Muscle of leg (tissue), 11 donors: ENCODE data around the gene L3MBTL4. TPM values are rescaled to one million over a fixed set of nuclear protein-coding genes. Genes with fewer than 3 reads are reported as not detected.
"Not testable (repeated sequence)": the region's sequence is repeated elsewhere in the genome, so short reads cannot be mapped to it uniquely, and the experiment has no call there.

Source experiments
- DNase-seq: peaks from one replicate; pipeline ENCODE4 v3.0.0; 2013
- H3K27ac ChIP-seq: one replicate; pipeline ENCODE4 v1.5.1; 2013; ENCODE audit warnings: mild to moderate bottlenecking, low read length, control low read depth
- H3K27me3 ChIP-seq: one replicate; pipeline ENCODE4 v1.6.1; 2013; ENCODE audit warnings: low read length; ENCODE audit not compliant: control insufficient read depth, insufficient read depth
- H3K36me3 ChIP-seq: one replicate; pipeline ENCODE4 v1.6.1; 2013; ENCODE audit warnings: low read length; ENCODE audit not compliant: control insufficient read depth, insufficient read depth
- H3K4me1 ChIP-seq: one replicate; pipeline ENCODE4 v1.6.1; 2013; ENCODE audit warnings: low read length; ENCODE audit not compliant: control insufficient read depth, insufficient read depth
- H3K4me3 ChIP-seq: one replicate; pipeline ENCODE4 v1.5.1; 2013; ENCODE audit warnings: low read length, control low read depth
- H3K9me3 ChIP-seq: replicated peaks from 2 replicates; pipeline ENCODE4 v1.6.1; 2013; ENCODE audit warnings: low read depth, low read length; ENCODE audit not compliant: control insufficient read depth
- WGBS: methylation state at CpG from one replicate; pipeline ENCODE4 v1.1.5; 2013; ENCODE audit warnings: missing lambda C conversion rate; ENCODE audit not compliant: insufficient coverage; 5-methylcytosine and 5-hydroxymethylcytosine counted together
- polyA plus RNA-seq, 8 donors: library from polyadenylated mRNA; unstranded; fragments of 120-200 nt; gene quantifications; one replicate each; pipeline versions ENCODE4 v1.2.1 to v1.2.3, GENCODE V29; 2013; ENCODE audit warnings: inconsistent platforms in 1 of 8, low replicate concordance in 1 of 8; ENCODE audit not compliant: insufficient read length in 8 of 8, insufficient read depth in 1 of 8
- total RNA-seq: library from RNA; stranded (reverse); fragments of 120-200 nt; gene quantifications from one replicate; pipeline ENCODE4 v1.2.4, GENCODE V29; 2013

The L3MBTL4 gene
- total and polyA plus RNA-seq, 9 donors: 0.78 to 4.2 (median 1.4) TPM

DNA sequence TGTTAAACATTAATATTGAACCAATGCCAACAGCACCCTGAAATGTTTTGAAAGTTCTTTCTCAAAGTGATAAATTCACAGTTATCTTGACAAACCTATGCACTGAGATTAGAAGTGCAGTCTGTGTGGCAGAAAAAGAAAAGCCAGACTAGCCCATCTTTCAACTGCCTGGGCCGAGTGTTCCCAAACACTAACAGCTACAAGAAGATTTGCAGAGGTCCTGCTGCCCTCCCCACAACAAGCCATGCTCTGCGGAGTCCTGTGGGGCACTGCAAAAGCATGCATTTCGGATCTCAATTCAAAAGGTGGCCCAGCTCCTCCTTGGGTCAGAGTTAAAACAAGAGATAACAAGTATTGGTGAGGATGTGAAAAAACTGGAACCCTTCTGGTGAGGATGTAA, 311.0 kb downstream of the L3MBTL4 start:
- no peak overlapping the region for H3K27ac ChIP-seq
- H3K9me3 ChIP-seq: no peaks in the 10 kb centered on the region
- H3K4me1 ChIP-seq: no peaks in the 10 kb centered on the region
- no peak overlapping the region for H3K4me3 ChIP-seq
- H3K36me3 ChIP-seq: no peaks in the 10 kb centered on the region
- no peak for DNase-seq
- no CpG with 5 or more reads among the region's 3 CpGs for WGBS
- H3K27me3 ChIP-seq: no peaks in the 10 kb centered on the region

DNA sequence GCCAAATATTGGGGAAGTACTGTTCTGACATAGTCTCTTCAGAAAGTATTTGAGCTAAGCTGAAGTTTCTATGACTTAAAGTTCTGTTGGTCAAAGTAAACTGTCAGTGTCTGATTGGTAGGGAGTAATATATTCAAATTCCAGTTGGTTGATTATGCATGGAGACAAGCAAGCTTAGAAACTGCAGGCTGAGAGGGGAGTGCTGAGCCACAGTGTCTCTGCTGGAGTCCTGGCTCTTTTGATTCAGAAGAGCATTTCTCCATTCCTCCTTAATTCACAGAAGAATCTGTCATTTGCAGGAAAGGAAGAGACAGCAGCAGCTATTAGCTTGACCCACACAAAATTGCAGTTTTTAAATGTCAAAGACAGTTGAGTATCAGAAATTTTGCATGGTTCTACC, 318.0 kb downstream of the L3MBTL4 start:
- H3K27me3 ChIP-seq: no peaks in the 10 kb centered on the region
- H3K4me1 ChIP-seq: no peaks in the 10 kb centered on the region
- no peak for DNase-seq

DNA sequence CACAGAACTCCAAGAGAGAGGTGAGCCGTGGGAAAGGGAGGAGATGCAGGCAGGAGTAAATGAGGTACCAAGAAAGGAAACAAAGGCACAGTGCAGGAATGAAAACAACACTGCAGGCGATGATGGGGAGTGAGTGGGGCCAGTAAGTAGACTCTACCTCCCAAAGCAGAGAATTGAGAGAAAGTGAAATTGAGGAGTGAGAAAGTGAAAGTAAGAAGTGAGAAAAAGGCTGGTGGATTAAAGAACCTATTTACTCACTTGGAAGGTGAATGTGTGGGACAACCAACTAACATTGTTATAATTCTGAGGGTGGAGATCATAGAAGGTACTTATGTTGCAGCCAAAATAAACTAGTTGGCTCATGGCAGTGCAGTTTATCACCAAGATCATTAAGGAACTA, 326.3 kb downstream of the L3MBTL4 start:
- H3K27me3 ChIP-seq: no peaks in the 10 kb centered on the region
- no CpG with 5 or more reads among the region's 2 CpGs for WGBS
- H3K27ac ChIP-seq: no peak overlapping the region
- no peak for DNase-seq
- H3K36me3 ChIP-seq: no peaks in the 10 kb centered on the region
- no peak overlapping the region for H3K4me3 ChIP-seq
- no peaks in the 10 kb centered on the region for H3K4me1 ChIP-seq
- H3K9me3 ChIP-seq: no peaks in the 10 kb centered on the region

More for the DNA sequence above, 318.0 kb downstream of the L3MBTL4 start:
- H3K36me3 ChIP-seq: no peaks in the 10 kb centered on the region
- no peaks in the 10 kb centered on the region for H3K9me3 ChIP-seq
- H3K27ac ChIP-seq: no peak overlapping the region
- no peak overlapping the region for H3K4me3 ChIP-seq

DNA sequence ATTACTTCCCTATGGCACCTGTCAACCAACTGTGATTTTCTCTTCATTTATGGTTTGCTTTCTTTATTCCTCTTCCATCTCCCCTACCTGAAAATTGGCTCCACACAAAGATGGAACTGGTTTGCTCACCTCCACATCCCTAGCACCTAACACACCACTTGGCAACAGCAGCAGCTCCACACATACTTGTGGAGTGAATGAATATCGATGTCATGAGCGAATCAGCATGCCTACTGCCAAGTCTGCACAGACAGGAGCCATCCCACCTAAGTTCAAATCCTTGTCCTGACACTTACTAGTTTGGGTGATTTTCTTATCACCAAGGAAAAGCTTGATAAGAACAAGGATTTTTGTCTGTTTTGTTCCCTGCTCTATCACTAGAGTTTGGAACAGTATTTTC, 328.0 kb downstream of the L3MBTL4 start:
- no peak overlapping the region for H3K27ac ChIP-seq
- no peaks in the 10 kb centered on the region for H3K27me3 ChIP-seq
- no CpG with 5 or more reads among the region's 2 CpGs for WGBS
- H3K4me3 ChIP-seq: no peak overlapping the region
- no peaks in the 10 kb centered on the region for H3K9me3 ChIP-seq
- H3K4me1 ChIP-seq: no peaks in the 10 kb centered on the region
- no peaks in the 10 kb centered on the region for H3K36me3 ChIP-seq
- DNase-seq: no peak

DNA sequence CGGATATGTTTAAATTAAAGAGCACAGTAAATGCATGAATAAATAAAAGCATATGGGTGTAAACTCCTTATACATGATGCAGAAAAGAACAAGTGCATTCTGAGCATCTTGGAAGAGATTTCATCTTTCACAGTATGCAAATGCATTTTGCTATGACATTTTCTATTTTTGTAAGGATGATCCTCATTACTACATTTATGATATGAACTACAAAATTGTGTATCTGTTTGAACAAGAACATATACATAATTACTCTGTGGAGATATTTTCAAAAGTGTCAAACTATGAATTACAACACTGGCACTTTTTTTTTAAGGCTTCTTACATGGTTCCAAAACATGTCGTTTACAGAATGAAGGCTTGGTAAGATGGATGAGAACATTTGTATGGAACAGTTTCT, 335.3 kb downstream of the L3MBTL4 start:
- Histone ChIP-seq H3K27me3 (no peaks in the 10 kb centered on the region), H3K4me3 (no peak overlapping the region), H3K36me3 (no peaks in the 10 kb centered on the region), H3K27ac (no peak overlapping the region), H3K9me3 (no peaks in the 10 kb centered on the region), H3K4me1 (no peaks in the 10 kb centered on the region)
- WGBS: no CpG with 5 or more reads among the region's 2 CpGs
- no peak for DNase-seq

DNA sequence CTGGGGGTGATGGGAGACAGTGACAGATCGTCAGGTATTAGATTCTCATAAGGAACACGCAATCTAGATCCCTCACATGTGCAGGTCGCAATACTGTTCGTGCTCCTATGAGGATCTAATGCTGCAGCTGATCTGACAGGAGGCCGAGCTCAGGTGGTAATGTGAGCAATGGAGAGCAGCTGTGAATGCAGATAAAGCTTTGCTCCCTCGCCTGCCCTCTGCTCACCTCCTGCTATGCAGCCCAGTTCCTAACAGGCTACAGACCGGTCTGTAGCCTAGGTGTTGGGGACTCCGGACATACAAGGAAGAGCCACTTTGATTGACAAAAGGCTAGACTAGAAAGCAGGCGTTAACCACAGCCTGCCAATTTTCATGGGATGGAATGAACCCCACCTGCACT, 335.8 kb downstream of the L3MBTL4 start:
- H3K27ac ChIP-seq: no peak overlapping the region
- 73% methylated on average over 8 of the region's 9 CpGs for WGBS
- no peaks in the 10 kb centered on the region for H3K9me3 ChIP-seq
- no peaks in the 10 kb centered on the region for H3K27me3 ChIP-seq
- H3K36me3 ChIP-seq: no peaks in the 10 kb centered on the region
- no peak for DNase-seq
- no peak overlapping the region for H3K4me3 ChIP-seq
- H3K4me1 ChIP-seq: no peaks in the 10 kb centered on the region

DNA sequence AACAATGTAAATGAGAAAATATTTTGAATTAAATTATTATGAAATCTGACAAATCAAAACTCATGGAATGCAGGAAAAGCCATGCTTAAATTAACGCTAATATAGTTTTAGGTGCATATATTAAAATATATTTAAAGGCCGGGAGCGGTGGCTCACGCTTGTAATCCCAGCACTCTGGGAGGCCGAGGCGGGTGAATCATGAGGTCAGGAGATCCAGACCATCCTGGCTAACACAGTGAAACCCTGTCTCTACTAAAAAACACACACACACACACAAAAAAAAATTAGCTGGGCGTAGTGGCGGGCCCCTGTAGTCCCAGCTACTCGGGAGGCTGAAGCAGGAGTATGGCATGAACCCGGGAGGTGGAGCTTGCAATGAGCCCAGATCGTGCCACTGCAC, 342.3 kb downstream of the L3MBTL4 start:
- not testable (repeated sequence) for H3K27me3 ChIP-seq, H3K9me3 ChIP-seq, H3K36me3 ChIP-seq, DNase-seq, H3K27ac ChIP-seq, H3K4me1 ChIP-seq, H3K4me3 ChIP-seq
- WGBS: no CpG with 5 or more reads among the region's 11 CpGs

DNA sequence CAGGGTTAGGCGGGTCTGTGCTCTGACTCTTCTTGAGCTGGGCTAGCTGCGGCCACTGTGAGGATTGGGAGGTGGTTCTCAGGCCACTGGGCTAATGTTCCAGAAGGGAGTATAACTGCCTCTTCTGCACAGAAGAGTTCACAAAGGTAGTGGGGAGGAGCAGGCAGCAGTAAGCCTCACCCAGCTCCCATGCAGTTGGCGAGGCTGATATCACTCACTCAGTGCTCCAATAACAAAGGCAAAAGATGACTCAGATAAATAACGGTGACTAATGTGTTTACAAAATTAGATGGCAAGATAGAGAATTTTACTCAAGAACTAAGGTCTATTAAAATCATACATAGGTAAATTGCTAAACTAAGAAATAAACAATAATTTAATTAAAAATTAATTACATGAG, 345.2 kb downstream of the L3MBTL4 start:
- H3K9me3 ChIP-seq: no peaks in the 10 kb centered on the region
- H3K36me3 ChIP-seq: no peaks in the 10 kb centered on the region
- H3K4me3 ChIP-seq: no peak overlapping the region
- H3K4me1 ChIP-seq: no peaks in the 10 kb centered on the region
- no peaks in the 10 kb centered on the region for H3K27me3 ChIP-seq
- H3K27ac ChIP-seq: no peak overlapping the region
- DNase-seq: no peak
- WGBS: 100% methylated on average over 1 of the region's 4 CpGs

DNA sequence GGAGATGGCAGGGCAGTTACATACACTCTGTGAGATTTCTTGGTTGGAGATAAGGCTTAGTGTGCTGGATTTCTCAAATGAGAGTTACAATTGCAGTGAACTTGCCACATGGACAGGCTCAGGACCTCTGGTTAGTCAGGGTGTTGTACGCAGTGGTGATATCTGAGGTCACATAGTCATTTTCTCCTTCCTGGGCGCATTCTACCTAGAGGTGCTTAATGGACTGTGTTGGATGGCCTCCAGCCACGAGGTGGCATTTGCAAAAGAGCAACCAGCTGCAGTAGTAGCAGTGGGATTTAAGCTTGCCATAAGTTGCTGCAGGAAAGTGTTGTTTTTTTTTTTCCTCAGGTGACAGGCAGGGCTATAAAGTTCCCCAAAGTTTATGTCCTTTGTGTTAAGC, 345.6 kb downstream of the L3MBTL4 start:
- Histone ChIP-seq H3K4me3 (no peak overlapping the region), H3K9me3 (no peaks in the 10 kb centered on the region), H3K27ac (no peak overlapping the region), H3K4me1 (no peaks in the 10 kb centered on the region), H3K27me3 (no peaks in the 10 kb centered on the region), H3K36me3 (no peaks in the 10 kb centered on the region)
- DNase-seq: no peak
- WGBS: 100% methylated on average over 2 of the region's 3 CpGs

DNA sequence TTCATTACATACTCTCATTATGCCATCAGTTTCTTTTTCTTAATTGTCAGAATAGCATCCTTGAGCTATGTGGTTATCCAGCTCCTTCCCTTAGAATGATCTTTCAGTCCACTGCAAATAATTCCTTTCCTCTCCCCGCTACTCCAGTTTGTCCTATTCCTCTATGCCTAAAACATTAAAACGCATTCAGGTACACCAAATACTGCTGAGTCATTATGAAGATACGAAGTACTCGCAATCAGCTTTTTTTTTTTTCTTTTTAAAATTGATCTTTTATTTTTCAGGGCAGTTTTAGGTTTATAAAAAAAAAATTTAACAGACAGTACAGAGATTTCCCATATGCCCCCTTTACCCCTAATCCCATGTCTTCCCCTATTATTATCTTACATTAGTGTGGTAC, 354.6 kb downstream of the L3MBTL4 start:
- no peaks in the 10 kb centered on the region for H3K36me3 ChIP-seq
- no peak overlapping the region for H3K4me3 ChIP-seq
- H3K27ac ChIP-seq: no peak overlapping the region
- H3K4me1 ChIP-seq: peaks cover 2% of the 10 kb centered on the region
- no peaks in the 10 kb centered on the region for H3K27me3 ChIP-seq
- WGBS: no CpG with 5 or more reads among the region's 4 CpGs
- no peaks in the 10 kb centered on the region for H3K9me3 ChIP-seq
- DNase-seq: no peak

DNA sequence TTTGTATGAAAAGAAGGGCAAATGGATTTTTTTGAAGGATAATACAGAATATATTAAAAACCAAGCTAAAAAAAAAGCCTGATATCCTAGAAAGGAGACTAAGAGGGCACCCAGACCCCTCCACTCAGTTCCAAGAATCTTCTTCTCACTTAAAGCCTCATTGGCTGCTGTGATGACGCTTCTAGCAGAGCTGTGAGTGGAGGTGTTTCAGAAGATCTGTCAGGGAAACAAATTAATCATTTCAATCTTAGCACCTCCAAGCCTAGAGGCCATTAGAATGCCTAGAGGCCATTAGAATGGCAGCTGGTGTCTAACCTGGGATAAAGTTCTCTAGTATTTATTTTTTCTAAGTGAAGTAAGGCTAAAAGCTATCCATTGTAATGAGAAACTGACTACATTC, 355.2 kb downstream of the L3MBTL4 start:
- Histone ChIP-seq H3K27ac (no peak overlapping the region), H3K4me1 (peaks cover 2% of the 10 kb centered on the region), H3K4me3 (no peak overlapping the region), H3K36me3 (no peaks in the 10 kb centered on the region), H3K9me3 (no peaks in the 10 kb centered on the region), H3K27me3 (no peaks in the 10 kb centered on the region)
- no CpG with 5 or more reads among the region's 1 CpG for WGBS
- no peak for DNase-seq
